Right ventricle myocardium superior (tissue), 1 donor: ENCODE measurements around the gene TARS3. TPM values are rescaled to one million over a fixed set of nuclear protein-coding genes. Genes with fewer than 3 reads are reported as not detected.

Source experiments
- ATAC-seq: fragments of 200-7000 bp; cut with Tn5 transposase; one replicate; pipeline ENCODE4 v1.9.1; 2020; ENCODE audit warnings: mild to moderate bottlenecking; ENCODE audit not compliant: poor library complexity
- DNase-seq: peaks from one replicate; pipeline ENCODE4 v3.0.0-alpha.2; 2020
- intact Hi-C: fragments of 100-400 bp; cut with DNase I; formaldehyde crosslinking; loops from one replicate; pipeline ENCODE4 v1.11.2; 2022
- total RNA-seq: library from RNA; stranded (reverse); fragmentation: NEBNext Ultra II Directional; extraction: Animal tissue kit (Norgen Biotek cat#: 25700); gene quantifications from one replicate; pipeline ENCODE4 v1.2.1, GENCODE V29; 2021
- donor health status: DM: no; HTN: yes; CAD: no; lungs with severe emphysema.

Gene TARS3
- total RNA-seq, 1 donor from 2014 or later: 29.9 TPM

GRCh38 chr15:101615414-101615985, 108.8 kb downstream of the TARS3 start:
- intact Hi-C loops: loop anchor here (10.0 kb wide), 1 partner anchor 121 kb away; no protein-coding TSS in a partner anchor
- ATAC-seq (peak; percentile 55), DNase-seq (peak; percentile 71)

- DNase-seq (no peak), ATAC-seq (no peak)
- intact Hi-C loops: loop anchor here (10.0 kb wide), 1 partner anchor 120 kb away; no protein-coding TSS in a partner anchor
Observed at GRCh38 chr15:101614761-101615160, 109.5 kb downstream of the TARS3 start.

- intact Hi-C loops: loop anchor here (10.0 kb wide), 1 partner anchor 119 kb away; no protein-coding TSS in a partner anchor
- no peak for ATAC-seq
- no peak for DNase-seq
Observed at GRCh38 chr15:101614001-101614585, 110.2 kb downstream of the TARS3 start.

- peak; percentile 52 for ATAC-seq
- intact Hi-C loops: loop anchor here (10.0 kb wide), 1 partner anchor 119 kb away; no protein-coding TSS in a partner anchor
Observed at GRCh38 chr15:101613130-101614000, 110.9 kb downstream of the TARS3 start.

GRCh38 chr15:101612676-101613075, 111.6 kb downstream of the TARS3 start:
- DNase-seq (no peak), ATAC-seq (no peak)
- intact Hi-C loops: loop anchor here (10.0 kb wide), 1 partner anchor 118 kb away; no protein-coding TSS in a partner anchor

More at GRCh38 chr15:101613130-101614000, 110.9 kb downstream of the TARS3 start:
- peak; percentile 93 for DNase-seq

GRCh38 chr15:101611580-101612299, 112.5 kb downstream of the TARS3 start:
- DNase-seq (no peak), ATAC-seq (no peak)
- intact Hi-C loops: loop anchor here (10.0 kb wide), 1 partner anchor 117 kb away; no protein-coding TSS in a partner anchor

GRCh38 chr15:101611007-101611406, 113.3 kb downstream of the TARS3 start:
- ATAC-seq (no peak), DNase-seq (no peak)
- intact Hi-C loops: loop anchor here (10.0 kb wide), 1 partner anchor 116 kb away; no protein-coding TSS in a partner anchor

GRCh38 chr15:101610611-101611000, 113.7 kb downstream of the TARS3 start:
- intact Hi-C loops: loop anchor here (10.0 kb wide), 1 partner anchor 116 kb away; no protein-coding TSS in a partner anchor
- no peak for ATAC-seq
- DNase-seq: no peak

GRCh38 chr15:101609742-101610610, 114.3 kb downstream of the TARS3 start:
- intact Hi-C loops: loop anchor here (10.0 kb wide), 1 partner anchor 115 kb away; no protein-coding TSS in a partner anchor

GRCh38 chr15:101608201-101608600, 116.1 kb downstream of the TARS3 start:
- intact Hi-C loops: no loop called here
- ATAC-seq (no peak), DNase-seq (peak; percentile 47)

More at GRCh38 chr15:101609742-101610610, 114.3 kb downstream of the TARS3 start:
- ATAC-seq (no peak), DNase-seq (no peak)

GRCh38 chr15:101607108-101607507, 117.2 kb downstream of the TARS3 start:
- DNase-seq: no peak
- intact Hi-C loops: no loop called here
- no peak for ATAC-seq

- no peak for ATAC-seq
- no peak for DNase-seq
- intact Hi-C loops: no loop called here
Observed at GRCh38 chr15:101604124-101604874, 120.0 kb downstream of the TARS3 start.

Other genes with a start within 250 kb of the TARS3 start
- 34.7 TPM for gene PCSK6, start 234.8 kb downstream of the TARS3 start, total RNA-seq
- gene TM2D3, start 72.1 kb downstream of the TARS3 start, total RNA-seq: 56.3 TPM
- gene OR4F6, start 79.0 kb upstream of the TARS3 start, total RNA-seq: not detected
- not detected for gene OR4F15, start 87.7 kb upstream of the TARS3 start, total RNA-seq